ENCODE data around the gene CD300C. TPM values are rescaled to one million over a fixed set of nuclear protein-coding genes. Genes with fewer than 3 reads are reported as not detected.

Gene CD300C
- total RNA-seq, 2 experiments from 2014 or later: 0.41 to 0.50 TPM

DNA sequence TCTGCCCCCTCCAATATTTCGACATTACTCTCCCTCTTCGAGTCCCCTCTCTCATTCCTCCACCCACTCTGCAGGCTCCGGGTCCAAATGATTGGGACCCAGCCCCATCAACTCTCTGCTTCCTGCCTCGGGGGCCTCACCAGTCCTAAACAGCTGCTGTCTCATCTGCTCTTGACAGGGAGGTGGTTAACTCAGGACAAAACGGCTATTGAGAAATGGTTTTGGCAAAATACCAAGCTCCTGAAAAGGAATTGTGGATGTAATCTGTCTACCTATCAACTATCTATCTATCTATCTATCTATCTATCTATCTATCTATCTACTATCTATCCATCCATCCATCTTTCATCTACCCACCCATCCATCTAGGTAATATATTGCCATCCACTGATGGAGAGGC lies 19.2 kb upstream of the CD300C start:
- ATAC-seq (ENCODE audit: poor library complexity) (no peak), DNase-seq (no peak)
- ChIA-PET CTCF (interaction anchor here (1.8 kb wide), 1 partner anchor 10 kb away, joined by 10 read pairs; no protein-coding TSS in a partner anchor), POLR2A (no interaction called here)
- Histone ChIP-seq H3K27ac (ENCODE audit: low read depth in 1 of 2, low read length in 2 of 2) (no peak overlapping the region), H3K4me1 (ENCODE audit: insufficient read depth, low read length) (peaks cover 11% of the 10 kb centered on the region), H3K27me3 (ENCODE audit: control insufficient read depth in 1 of 2, insufficient read depth in 2 of 2, low read length in 2 of 2) (peaks cover 8 to 14% of the 10 kb centered on the region in 2 experiments), H3K4me3 (ENCODE audit: low read length) (no peak overlapping the region), H3K36me3 (ENCODE audit: insufficient read depth, low read length) (no peaks in the 10 kb centered on the region), H3K9me3 (ENCODE audit: control insufficient read depth in 1 of 2, insufficient read depth in 1 of 2, low read length in 2 of 2) (no peaks in the 10 kb centered on the region)
- H3K4me1 Mint-ChIP-seq (ENCODE audit: low read depth): peaks cover 16% of the 10 kb centered on the region
- peaks cover 26% of the 10 kb centered on the region for H3K27me3 Mint-ChIP-seq
- no peak overlapping the region for H3K4me3 Mint-ChIP-seq
- TF ChIP-seq, protein P1, sequence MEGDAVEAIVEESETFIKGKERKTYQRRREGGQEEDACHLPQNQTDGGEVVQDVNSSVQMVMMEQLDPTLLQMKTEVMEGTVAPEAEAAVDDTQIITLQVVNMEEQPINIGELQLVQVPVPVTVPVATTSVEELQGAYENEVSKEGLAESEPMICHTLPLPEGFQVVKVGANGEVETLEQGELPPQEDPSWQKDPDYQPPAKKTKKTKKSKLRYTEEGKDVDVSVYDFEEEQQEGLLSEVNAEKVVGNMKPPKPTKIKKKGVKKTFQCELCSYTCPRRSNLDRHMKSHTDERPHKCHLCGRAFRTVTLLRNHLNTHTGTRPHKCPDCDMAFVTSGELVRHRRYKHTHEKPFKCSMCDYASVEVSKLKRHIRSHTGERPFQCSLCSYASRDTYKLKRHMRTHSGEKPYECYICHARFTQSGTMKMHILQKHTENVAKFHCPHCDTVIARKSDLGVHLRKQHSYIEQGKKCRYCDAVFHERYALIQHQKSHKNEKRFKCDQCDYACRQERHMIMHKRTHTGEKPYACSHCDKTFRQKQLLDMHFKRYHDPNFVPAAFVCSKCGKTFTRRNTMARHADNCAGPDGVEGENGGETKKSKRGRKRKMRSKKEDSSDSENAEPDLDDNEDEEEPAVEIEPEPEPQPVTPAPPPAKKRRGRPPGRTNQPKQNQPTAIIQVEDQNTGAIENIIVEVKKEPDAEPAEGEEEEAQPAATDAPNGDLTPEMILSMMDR (IDR thresholded peaks at IDR 0.05): no peak
- intact Hi-C loops (cut with DNase I, micrococcal nuclease): no loop called here
- no peak overlapping the region for H3K27ac Mint-ChIP-seq
- H3K36me3 Mint-ChIP-seq (ENCODE audit: low read depth): no peaks in the 10 kb centered on the region
- no peaks in the 10 kb centered on the region for H3K9me3 Mint-ChIP-seq

DNA sequence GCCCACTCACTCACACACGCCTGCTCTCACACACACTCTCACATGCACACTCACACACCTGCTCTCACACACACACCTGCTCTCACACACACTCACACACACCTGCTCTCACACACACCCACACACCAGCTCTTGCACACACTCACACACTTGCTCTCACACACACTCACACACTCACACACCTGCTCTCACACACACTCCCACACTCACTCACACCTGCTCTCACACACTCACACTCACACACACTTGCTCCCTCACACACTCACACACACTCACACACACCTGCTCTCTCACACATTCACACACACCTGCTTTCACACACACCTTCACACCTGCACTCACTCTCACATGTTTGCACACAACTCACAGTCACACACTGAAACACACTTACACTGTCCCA lies 17.4 kb upstream of the CD300C start:
- Histone ChIP-seq H3K4me3 (ENCODE audit: low read length) (no peak overlapping the region), H3K9me3 (ENCODE audit: control insufficient read depth in 1 of 2, insufficient read depth in 1 of 2, low read length in 2 of 2) (no peaks in the 10 kb centered on the region), H3K4me1 (ENCODE audit: insufficient read depth, low read length) (peaks cover 8% of the 10 kb centered on the region), H3K27me3 (ENCODE audit: control insufficient read depth in 1 of 2, insufficient read depth in 2 of 2, low read length in 2 of 2) (peaks cover 0 to 6% of the 10 kb centered on the region in 2 experiments), H3K36me3 (ENCODE audit: insufficient read depth, low read length) (no peaks in the 10 kb centered on the region), H3K27ac (ENCODE audit: low read depth in 1 of 2, low read length in 2 of 2) (no peak overlapping the region)
- ChIA-PET CTCF (no interaction called here), POLR2A (no interaction called here)
- ATAC-seq (ENCODE audit: poor library complexity) (no peak), DNase-seq (no peak)
- peaks cover 18% of the 10 kb centered on the region for H3K27me3 Mint-ChIP-seq
- TF ChIP-seq, protein P1 (IDR thresholded peaks at IDR 0.05): no peak
- H3K4me3 Mint-ChIP-seq: no peak overlapping the region
- H3K4me1 Mint-ChIP-seq (ENCODE audit: low read depth): peaks cover 32% of the 10 kb centered on the region
- no peak overlapping the region for H3K27ac Mint-ChIP-seq
- no peaks in the 10 kb centered on the region for H3K36me3 Mint-ChIP-seq (ENCODE audit: low read depth)
- peaks cover 3% of the 10 kb centered on the region for H3K9me3 Mint-ChIP-seq
- intact Hi-C loops (cut with DNase I, micrococcal nuclease): no loop called here

DNA sequence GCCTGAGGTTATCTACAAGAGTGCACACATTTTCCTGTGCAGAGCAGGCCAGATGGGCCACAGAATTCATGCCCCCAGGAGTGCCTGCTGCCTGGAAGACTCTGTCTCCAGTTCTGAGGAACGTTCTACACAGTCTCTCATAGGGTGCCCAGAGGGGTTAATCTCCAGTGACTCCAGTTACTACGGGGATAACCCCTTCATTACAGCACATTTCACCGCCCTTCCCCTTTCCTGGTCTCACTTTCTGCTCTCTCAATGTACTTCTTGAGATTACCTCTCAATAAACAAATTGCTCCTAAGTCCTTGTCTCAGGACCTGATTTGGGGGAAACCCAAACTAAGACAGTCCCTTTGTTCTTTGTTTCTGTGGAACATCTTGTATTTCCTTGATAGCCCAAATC lies 15.7 kb upstream of the CD300C start:
- Histone ChIP-seq H3K27me3 (ENCODE audit: control insufficient read depth in 1 of 2, insufficient read depth in 2 of 2, low read length in 2 of 2) (peaks cover 0 to 4% of the 10 kb centered on the region in 2 experiments), H3K27ac (ENCODE audit: low read depth in 1 of 2, low read length in 2 of 2) (no peak overlapping the region), H3K4me1 (ENCODE audit: insufficient read depth, low read length) (peaks cover 8% of the 10 kb centered on the region), H3K9me3 (ENCODE audit: control insufficient read depth in 1 of 2, insufficient read depth in 1 of 2, low read length in 2 of 2) (no peaks in the 10 kb centered on the region), H3K36me3 (ENCODE audit: insufficient read depth, low read length) (no peaks in the 10 kb centered on the region), H3K4me3 (ENCODE audit: low read length) (no peak overlapping the region)
- intact Hi-C loops (cut with DNase I, micrococcal nuclease): no loop called here
- TF ChIP-seq, protein P1 (IDR thresholded peaks at IDR 0.05): no peak
- Mint-ChIP-seq H3K27ac (no peak overlapping the region), H3K9me3 (peaks cover 3% of the 10 kb centered on the region), H3K4me3 (no peak overlapping the region), H3K27me3 (peaks cover 6% of the 10 kb centered on the region), H3K4me1 (ENCODE audit: low read depth) (peaks cover 46% of the 10 kb centered on the region), H3K36me3 (ENCODE audit: low read depth) (no peaks in the 10 kb centered on the region)
- ChIA-PET CTCF (no interaction called here), POLR2A (no interaction called here)
- no peak for ATAC-seq (ENCODE audit: poor library complexity)
- no peak for DNase-seq

All from CD4-positive, alpha-beta T cell (primary cell).